ENCODE measurements around the gene ETV3L.

ETV3L gene

DNA sequence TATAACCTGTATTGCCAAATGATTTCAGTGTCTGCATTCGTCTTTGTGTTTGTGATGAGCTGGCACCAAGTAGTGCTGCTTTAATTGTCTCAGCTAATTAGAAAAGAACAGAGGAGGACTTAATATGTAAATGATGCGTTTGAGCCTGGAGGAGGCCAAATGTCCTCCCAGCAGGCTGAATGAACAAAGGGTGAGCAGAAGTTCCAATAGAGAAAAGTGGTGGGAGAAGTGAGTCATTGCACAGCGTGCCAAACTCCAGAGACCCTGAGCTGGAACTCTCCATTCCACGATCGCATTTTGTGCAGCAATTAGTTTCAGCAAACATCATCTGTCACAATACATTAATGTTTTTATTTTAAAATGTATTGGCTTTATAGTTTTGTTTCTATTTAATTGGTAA lies 17.9 kb downstream of the ETV3L start:
- Histone ChIP-seq H3F3A (ENCODE audit: control insufficient read depth, insufficient read depth) (no peaks in the 10 kb centered on the region), H3K9me2 (replicated peaks; ENCODE audit: control insufficient read depth, low read length) (no peaks in the 10 kb centered on the region), H3K4me1 (ENCODE audit: control insufficient read depth, low read length) (no peaks in the 10 kb centered on the region), H3K27me3 (ENCODE audit: control insufficient read depth, low read length) (no peaks in the 10 kb centered on the region; the same call in 1 of the 2 replicates), H3K27ac (ENCODE audit: low read depth, low read length) (no peak overlapping the region), H3K36me3 (ENCODE audit: control insufficient read depth, low read length) (no peaks in the 10 kb centered on the region), H3K4me3 (ENCODE audit: low read length) (no peak overlapping the region), H3K4me2 (ENCODE audit: low read length) (no peak overlapping the region), H4K20me1 (ENCODE audit: control insufficient read depth, insufficient read depth, low read depth, low read length) (no peaks in the 10 kb centered on the region), H3K9me3 (ENCODE audit: control insufficient read depth, insufficient read depth, low read length) (no peaks in the 10 kb centered on the region), H3K79me2 (ENCODE audit: control insufficient read depth, low read length) (no peaks in the 10 kb centered on the region)
- TF ChIP-seq, protein P1, sequence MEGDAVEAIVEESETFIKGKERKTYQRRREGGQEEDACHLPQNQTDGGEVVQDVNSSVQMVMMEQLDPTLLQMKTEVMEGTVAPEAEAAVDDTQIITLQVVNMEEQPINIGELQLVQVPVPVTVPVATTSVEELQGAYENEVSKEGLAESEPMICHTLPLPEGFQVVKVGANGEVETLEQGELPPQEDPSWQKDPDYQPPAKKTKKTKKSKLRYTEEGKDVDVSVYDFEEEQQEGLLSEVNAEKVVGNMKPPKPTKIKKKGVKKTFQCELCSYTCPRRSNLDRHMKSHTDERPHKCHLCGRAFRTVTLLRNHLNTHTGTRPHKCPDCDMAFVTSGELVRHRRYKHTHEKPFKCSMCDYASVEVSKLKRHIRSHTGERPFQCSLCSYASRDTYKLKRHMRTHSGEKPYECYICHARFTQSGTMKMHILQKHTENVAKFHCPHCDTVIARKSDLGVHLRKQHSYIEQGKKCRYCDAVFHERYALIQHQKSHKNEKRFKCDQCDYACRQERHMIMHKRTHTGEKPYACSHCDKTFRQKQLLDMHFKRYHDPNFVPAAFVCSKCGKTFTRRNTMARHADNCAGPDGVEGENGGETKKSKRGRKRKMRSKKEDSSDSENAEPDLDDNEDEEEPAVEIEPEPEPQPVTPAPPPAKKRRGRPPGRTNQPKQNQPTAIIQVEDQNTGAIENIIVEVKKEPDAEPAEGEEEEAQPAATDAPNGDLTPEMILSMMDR (IDR thresholded peaks at IDR 0.05; ENCODE audit: low read depth, low read length, poor library complexity, severe bottlenecking), result no peak
- TF ChIP-seq EZH2phosphoT487 (IDR thresholded peaks at IDR 0.05; ENCODE audit: borderline replicate concordance, low read length), result no peak

DNA sequence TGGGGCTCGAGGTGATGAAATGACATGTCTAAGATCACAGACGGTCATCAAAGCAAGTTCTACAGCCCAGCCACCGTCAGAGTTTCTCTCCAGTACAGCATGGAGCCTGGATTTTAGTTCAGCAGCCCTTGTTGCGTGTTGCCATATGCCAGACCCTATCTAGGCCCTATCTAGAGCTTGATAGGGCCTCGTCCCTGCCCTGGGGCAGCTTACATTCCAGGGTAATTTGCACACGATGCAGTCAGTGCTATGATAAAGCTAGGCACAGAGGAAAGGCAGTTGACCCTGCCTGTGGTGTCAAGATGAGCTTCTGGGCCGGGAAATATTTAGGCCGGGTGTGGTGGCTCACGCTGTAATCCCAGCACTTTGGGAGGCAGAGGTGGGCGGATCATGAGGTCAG lies 18.9 kb downstream of the ETV3L start:
- no peaks in the 10 kb centered on the region for H3K79me2 ChIP-seq (ENCODE audit: control insufficient read depth, low read length)

DNA sequence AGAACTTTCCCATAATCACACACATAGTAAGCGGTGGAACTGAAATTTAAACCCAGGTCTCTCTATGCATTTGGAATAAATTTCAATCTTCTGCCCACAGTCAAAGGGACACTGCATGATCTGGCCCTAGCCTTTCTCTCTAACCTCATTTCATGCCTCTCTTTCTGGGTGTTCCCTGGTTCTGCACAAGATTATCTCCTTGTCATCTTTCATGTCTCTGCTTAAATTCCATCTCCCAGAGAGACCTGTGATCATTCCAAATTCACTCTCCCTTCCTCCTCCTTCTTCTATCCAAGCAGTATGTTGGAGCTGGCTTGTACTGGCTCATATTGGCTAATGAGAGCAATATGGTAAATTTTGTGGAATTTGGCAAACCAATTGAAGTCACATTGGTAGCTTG lies 22.2 kb downstream of the ETV3L start:
- Histone ChIP-seq H3K9me3 (ENCODE audit: control insufficient read depth, insufficient read depth, low read length) (no peaks in the 10 kb centered on the region), H3K9me2 (replicated peaks; ENCODE audit: control insufficient read depth, low read length) (no peaks in the 10 kb centered on the region), H3K4me2 (ENCODE audit: low read length) (no peak overlapping the region), H3K4me3 (ENCODE audit: low read length) (no peak overlapping the region), H3K27me3 (ENCODE audit: control insufficient read depth, low read length) (no peaks in the 10 kb centered on the region; the same call in 1 of the 2 replicates), H3K4me1 (ENCODE audit: control insufficient read depth, low read length) (no peaks in the 10 kb centered on the region), H3K27ac (ENCODE audit: low read depth, low read length) (no peak overlapping the region), H4K20me1 (ENCODE audit: control insufficient read depth, insufficient read depth, low read depth, low read length) (no peaks in the 10 kb centered on the region), H3K36me3 (ENCODE audit: control insufficient read depth, low read length) (no peaks in the 10 kb centered on the region), H3K79me2 (ENCODE audit: control insufficient read depth, low read length) (no peaks in the 10 kb centered on the region), H3F3A (ENCODE audit: control insufficient read depth, insufficient read depth) (no peaks in the 10 kb centered on the region)
- no peak for TF ChIP-seq EZH2phosphoT487 (IDR thresholded peaks at IDR 0.05; ENCODE audit: borderline replicate concordance, low read length)
- TF ChIP-seq, protein P1 (IDR thresholded peaks at IDR 0.05; ENCODE audit: low read depth, low read length, poor library complexity, severe bottlenecking), result no peak

More for the DNA sequence above, 18.9 kb downstream of the ETV3L start:
- H3K4me3 ChIP-seq (ENCODE audit: low read length), result no peak overlapping the region
- no peaks in the 10 kb centered on the region for H3K4me1 ChIP-seq (ENCODE audit: control insufficient read depth, low read length)
- H3K4me2 ChIP-seq (ENCODE audit: low read length), result no peak overlapping the region
- H3K27me3 ChIP-seq (ENCODE audit: control insufficient read depth, low read length), result no peaks in the 10 kb centered on the region; the same call in 1 of the 2 replicates
- TF ChIP-seq EZH2phosphoT487 (IDR thresholded peaks at IDR 0.05; ENCODE audit: borderline replicate concordance, low read length), result no peak
- TF ChIP-seq, protein P1 (IDR thresholded peaks at IDR 0.05; ENCODE audit: low read depth, low read length, poor library complexity, severe bottlenecking), result no peak
- H3F3A ChIP-seq (ENCODE audit: control insufficient read depth, insufficient read depth), result no peaks in the 10 kb centered on the region
- H3K9me3 ChIP-seq (ENCODE audit: control insufficient read depth, insufficient read depth, low read length), result no peaks in the 10 kb centered on the region
- no peak overlapping the region for H3K27ac ChIP-seq (ENCODE audit: low read depth, low read length)
- no peaks in the 10 kb centered on the region for H3K9me2 ChIP-seq (replicated peaks; ENCODE audit: control insufficient read depth, low read length)
- H4K20me1 ChIP-seq (ENCODE audit: control insufficient read depth, insufficient read depth, low read depth, low read length), result no peaks in the 10 kb centered on the region
- no peaks in the 10 kb centered on the region for H3K36me3 ChIP-seq (ENCODE audit: control insufficient read depth, low read length)

All from DOHH2 (cell line).